Fibroblast of peridontal ligament (primary cell): ENCODE data around the gene ZBTB7C.

Experiments
- DNase-seq: peaks from one replicate; pipeline ENCODE4 v3.0.0-alpha.2; 2010; ENCODE audit errors: extremely low read depth

Gene ZBTB7C

GRCh38 chr18:48037481-48038271 lies 371.5 kb downstream of the ZBTB7C start:
- no peak for DNase-seq

GRCh38 chr18:48036641-48037421 lies 372.4 kb downstream of the ZBTB7C start:
- DNase-seq: no peak

GRCh38 chr18:48036226-48036625 lies 373.0 kb downstream of the ZBTB7C start:
- DNase-seq: no peak

GRCh38 chr18:48035556-48035860 lies 373.7 kb downstream of the ZBTB7C start:
- no peak for DNase-seq

- no peak for DNase-seq
Observed at GRCh38 chr18:48034651-48035555, 374.3 kb downstream of the ZBTB7C start.

GRCh38 chr18:48033790-48034650 lies 375.2 kb downstream of the ZBTB7C start:
- no peak for DNase-seq

GRCh38 chr18:48032876-48033789 lies 376.1 kb downstream of the ZBTB7C start:
- peak; percentile 36 for DNase-seq

- DNase-seq: no peak
Observed at GRCh38 chr18:48031641-48032040, 377.5 kb downstream of the ZBTB7C start.

GRCh38 chr18:48030616-48031480 lies 378.3 kb downstream of the ZBTB7C start:
- peak; percentile 49 for DNase-seq

- DNase-seq: no peak
Observed at GRCh38 chr18:48029296-48029986, 379.7 kb downstream of the ZBTB7C start.

GRCh38 chr18:48028696-48029095 lies 380.5 kb downstream of the ZBTB7C start:
- DNase-seq: no peak

GRCh38 chr18:48028081-48028480 lies 381.1 kb downstream of the ZBTB7C start:
- DNase-seq: no peak

- no peak for DNase-seq
Observed at GRCh38 chr18:48027401-48027963, 381.7 kb downstream of the ZBTB7C start.

- no peak for DNase-seq
Observed at GRCh38 chr18:48026216-48026615, 383.0 kb downstream of the ZBTB7C start.

GRCh38 chr18:48024881-48025660 lies 384.1 kb downstream of the ZBTB7C start:
- no peak for DNase-seq

GRCh38 chr18:48024009-48024512 lies 385.1 kb downstream of the ZBTB7C start:
- DNase-seq: no peak

GRCh38 chr18:48023334-48024008 lies 385.7 kb downstream of the ZBTB7C start:
- DNase-seq: no peak
